HCT116 (cell line): ENCODE data around the gene FANK1.

Source experiments
- CEBPB ChIP-seq: IDR thresholded peaks from 2 replicates; pipeline ENCODE4 v1.6.1; 2012; ENCODE audit warnings: low read depth
- CTCF ChIP-seq, 3 experiments: fragments of 200-600 bp in 1 of 3; sonication (generic) in 1 of 3; IDR thresholded peaks in 2 of 3; conservative IDR thresholded peaks in 1 of 3; 2 replicates each; pipeline ENCODE4 v1.5.1; 2012 to 2017; ENCODE audit warnings: low read depth in 2 of 3, low read length in 2 of 3, antibody characterized with exemption in 1 of 3, borderline replicate concordance in 1 of 3, control low read depth in 1 of 3, mild to moderate bottlenecking in 1 of 3, mixed read lengths in 1 of 3, mixed run types in 1 of 3, moderate library complexity in 1 of 3; ENCODE audit not compliant: insufficient read depth in 1 of 3
- EZH2phosphoT487 ChIP-seq: fragments of 200-600 bp; IDR thresholded peaks from 2 replicates; pipeline ENCODE4 v1.6.1; 2018; ENCODE audit warnings: antibody characterized with exemption, borderline replicate concordance
- JUND ChIP-seq: IDR thresholded peaks from 2 replicates; pipeline ENCODE4 v1.6.1; 2012
- MAX ChIP-seq: IDR thresholded peaks from 2 replicates; pipeline ENCODE4 v1.6.1; 2012
- POLR2A ChIP-seq: IDR thresholded peaks from 2 replicates; pipeline ENCODE4 v1.7.0; 2011; ENCODE audit warnings: borderline replicate concordance; ENCODE audit not compliant: insufficient read depth, insufficient read length; ENCODE audit errors: extremely low read depth
- POLR2AphosphoS5 ChIP-seq: IDR thresholded peaks from 2 replicates; pipeline ENCODE4 v1.6.1; 2011; ENCODE audit warnings: mild to moderate bottlenecking, low read depth, low read length, moderate library complexity
- RAD21 ChIP-seq: IDR thresholded peaks from 2 replicates; pipeline ENCODE4 v1.6.1; 2012; ENCODE audit warnings: low read depth, mild to moderate bottlenecking
- REST ChIP-seq: IDR thresholded peaks from 2 replicates; pipeline ENCODE4 v1.6.1; 2012; ENCODE audit warnings: low read depth
- SP1 ChIP-seq: IDR thresholded peaks from 2 replicates; pipeline ENCODE4 v1.6.1; 2012; ENCODE audit warnings: low read depth
- YY1 ChIP-seq: IDR thresholded peaks from 2 replicates; pipeline ENCODE4 v1.6.1; 2011; ENCODE audit warnings: low read length, low read depth, moderate library complexity, mild to moderate bottlenecking; ENCODE audit not compliant: insufficient replicate concordance; ENCODE audit errors: extremely low read depth
- ZBTB33 ChIP-seq: IDR thresholded peaks from 2 replicates; pipeline ENCODE4 v1.6.1; 2011; ENCODE audit warnings: mild to moderate bottlenecking, low read length, moderate library complexity; ENCODE audit not compliant: insufficient replicate concordance; ENCODE audit errors: extremely low read depth

GRCh38 chr10:125997586-125997985, 101.2 kb downstream of the FANK1 start:
- no peak for TF ChIP-seq SP1
- no peak for TF ChIP-seq CTCF (IDR thresholded peaks at IDR 0.05 in 2 of 3, conservative IDR thresholded peaks at IDR 0.05 in 1 of 3; ENCODE audit: borderline replicate concordance in 1 of 3, insufficient read depth in 1 of 3, low read depth in 2 of 3, low read length in 2 of 3)
- TF ChIP-seq POLR2A: no peak
- no peak for TF ChIP-seq JUND
- TF ChIP-seq REST: no peak
- TF ChIP-seq RAD21: no peak
- TF ChIP-seq ZBTB33: no peak
- no peak for TF ChIP-seq POLR2AphosphoS5
- TF ChIP-seq MAX: no peak
- TF ChIP-seq CEBPB: no peak
- no peak for TF ChIP-seq YY1
- TF ChIP-seq EZH2phosphoT487: no peak
